Ishikawa (cell line): ENCODE results near the gene CNPY3.

Source experiments
- CEBPB ChIP-seq: IDR thresholded peaks from 2 replicates; pipeline ENCODE4 v1.6.1; 2012
- CREB1 ChIP-seq: IDR thresholded peaks from 2 replicates; pipeline ENCODE4 v1.6.1; 2012; ENCODE audit warnings: low read depth
- EGR1 ChIP-seq: IDR thresholded peaks from 2 replicates; pipeline ENCODE4 v1.6.1; 2012
- EP300 ChIP-seq: IDR thresholded peaks from 2 replicates; pipeline ENCODE4 v1.6.1; 2012; ENCODE audit warnings: borderline replicate concordance
- FOXM1 ChIP-seq: IDR thresholded peaks from 2 replicates; pipeline ENCODE4 v1.6.1; 2012; ENCODE audit warnings: low read depth, borderline replicate concordance
- NFIC ChIP-seq: IDR thresholded peaks from 2 replicates; pipeline ENCODE4 v1.6.1; 2012
- RAD21 ChIP-seq: IDR thresholded peaks from 2 replicates; pipeline ENCODE4 v1.6.1; 2012; ENCODE audit warnings: low read depth
- TAF1 ChIP-seq: IDR thresholded peaks from 2 replicates; pipeline ENCODE4 v1.6.1; 2012; ENCODE audit warnings: low read depth, mild to moderate bottlenecking
- TEAD4 ChIP-seq: IDR thresholded peaks from 2 replicates; pipeline ENCODE4 v1.6.1; 2012
- YY1 ChIP-seq: IDR thresholded peaks from 2 replicates; pipeline ENCODE4 v1.6.1; 2012; ENCODE audit warnings: low read depth
- ZBTB7A ChIP-seq: IDR thresholded peaks from 2 replicates; pipeline ENCODE4 v1.6.1; 2012; ENCODE audit warnings: low read depth
- TF ChIP-seq, protein P1 (sequence below): IDR thresholded peaks from 2 replicates; pipeline ENCODE4 v1.6.1; 2012; ENCODE audit warnings: low read depth, mild to moderate bottlenecking
- TF ChIP-seq, protein P2 (sequence below): IDR thresholded peaks from 2 replicates; pipeline ENCODE4 v1.6.1; 2012
- TF ChIP-seq, protein P3 (sequence below): IDR thresholded peaks from 2 replicates; pipeline ENCODE4 v1.6.1; 2012

DNA sequence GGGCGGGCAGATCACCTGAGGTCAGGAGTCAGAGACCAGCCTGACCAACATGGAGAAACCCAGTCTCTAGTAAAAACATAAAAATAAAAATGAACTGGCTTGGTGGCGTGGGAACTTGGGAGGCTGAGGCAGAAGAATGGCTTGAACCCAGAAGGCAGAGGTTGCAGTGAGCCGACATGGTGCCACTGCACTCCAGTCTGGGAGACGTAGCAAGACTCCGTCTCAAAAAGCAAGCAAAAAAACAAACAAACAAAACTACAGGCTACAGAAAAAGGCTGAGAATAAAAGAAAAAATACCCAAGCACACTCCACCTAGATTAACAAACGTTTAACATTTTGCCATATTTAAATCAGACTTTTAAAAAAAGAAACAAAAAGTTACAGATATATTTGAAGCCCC is 7.5 kb upstream of the CNPY3 start:
- TF ChIP-seq, protein P1, sequence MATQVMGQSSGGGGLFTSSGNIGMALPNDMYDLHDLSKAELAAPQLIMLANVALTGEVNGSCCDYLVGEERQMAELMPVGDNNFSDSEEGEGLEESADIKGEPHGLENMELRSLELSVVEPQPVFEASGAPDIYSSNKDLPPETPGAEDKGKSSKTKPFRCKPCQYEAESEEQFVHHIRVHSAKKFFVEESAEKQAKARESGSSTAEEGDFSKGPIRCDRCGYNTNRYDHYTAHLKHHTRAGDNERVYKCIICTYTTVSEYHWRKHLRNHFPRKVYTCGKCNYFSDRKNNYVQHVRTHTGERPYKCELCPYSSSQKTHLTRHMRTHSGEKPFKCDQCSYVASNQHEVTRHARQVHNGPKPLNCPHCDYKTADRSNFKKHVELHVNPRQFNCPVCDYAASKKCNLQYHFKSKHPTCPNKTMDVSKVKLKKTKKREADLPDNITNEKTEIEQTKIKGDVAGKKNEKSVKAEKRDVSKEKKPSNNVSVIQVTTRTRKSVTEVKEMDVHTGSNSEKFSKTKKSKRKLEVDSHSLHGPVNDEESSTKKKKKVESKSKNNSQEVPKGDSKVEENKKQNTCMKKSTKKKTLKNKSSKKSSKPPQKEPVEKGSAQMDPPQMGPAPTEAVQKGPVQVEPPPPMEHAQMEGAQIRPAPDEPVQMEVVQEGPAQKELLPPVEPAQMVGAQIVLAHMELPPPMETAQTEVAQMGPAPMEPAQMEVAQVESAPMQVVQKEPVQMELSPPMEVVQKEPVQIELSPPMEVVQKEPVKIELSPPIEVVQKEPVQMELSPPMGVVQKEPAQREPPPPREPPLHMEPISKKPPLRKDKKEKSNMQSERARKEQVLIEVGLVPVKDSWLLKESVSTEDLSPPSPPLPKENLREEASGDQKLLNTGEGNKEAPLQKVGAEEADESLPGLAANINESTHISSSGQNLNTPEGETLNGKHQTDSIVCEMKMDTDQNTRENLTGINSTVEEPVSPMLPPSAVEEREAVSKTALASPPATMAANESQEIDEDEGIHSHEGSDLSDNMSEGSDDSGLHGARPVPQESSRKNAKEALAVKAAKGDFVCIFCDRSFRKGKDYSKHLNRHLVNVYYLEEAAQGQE, result no peak
- TF ChIP-seq YY1, result no peak
- TF ChIP-seq, protein P2, sequence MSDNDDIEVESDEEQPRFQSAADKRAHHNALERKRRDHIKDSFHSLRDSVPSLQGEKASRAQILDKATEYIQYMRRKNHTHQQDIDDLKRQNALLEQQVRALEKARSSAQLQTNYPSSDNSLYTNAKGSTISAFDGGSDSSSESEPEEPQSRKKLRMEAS, result no peak
- TF ChIP-seq RAD21, result no peak
- no peak for TF ChIP-seq EGR1
- TF ChIP-seq TAF1, result no peak
- TF ChIP-seq EP300, result no peak
- no peak for TF ChIP-seq CREB1
- no peak for TF ChIP-seq CEBPB
- no peak for TF ChIP-seq FOXM1
- TF ChIP-seq ZBTB7A, result no peak
- TF ChIP-seq, protein P3, sequence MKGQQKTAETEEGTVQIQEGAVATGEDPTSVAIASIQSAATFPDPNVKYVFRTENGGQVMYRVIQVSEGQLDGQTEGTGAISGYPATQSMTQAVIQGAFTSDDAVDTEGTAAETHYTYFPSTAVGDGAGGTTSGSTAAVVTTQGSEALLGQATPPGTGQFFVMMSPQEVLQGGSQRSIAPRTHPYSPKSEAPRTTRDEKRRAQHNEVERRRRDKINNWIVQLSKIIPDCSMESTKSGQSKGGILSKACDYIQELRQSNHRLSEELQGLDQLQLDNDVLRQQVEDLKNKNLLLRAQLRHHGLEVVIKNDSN, result no peak
- no peak for TF ChIP-seq NFIC
- TF ChIP-seq TEAD4, result no peak
